HepG2 (cell line): ENCODE measurements around the gene KIFC1. TPM values are rescaled to one million over a fixed set of nuclear protein-coding genes. Genes with fewer than 3 reads are reported as not detected.

Experiments used
- DMTF1 ChIP-seq: sonication (generic); formaldehyde crosslinking; IDR thresholded peaks from 2 replicates; pipeline ENCODE4 v1.4.0; 2020; ENCODE audit warnings: mild to moderate bottlenecking, missing genetic modification reagents
- HOMEZ ChIP-seq: IDR thresholded peaks from 2 replicates; pipeline ENCODE4 v1.6.1; 2016; ENCODE audit warnings: low read depth
- MED1 ChIP-seq: sonication (generic); formaldehyde crosslinking; IDR thresholded peaks from 2 replicates; pipeline ENCODE4 v1.4.0; 2020; ENCODE audit warnings: missing genetic modification reagents
- MEIS1 ChIP-seq: sonication (generic); formaldehyde crosslinking; IDR thresholded peaks from 2 replicates; pipeline ENCODE4 v1.9.0; 2021; ENCODE audit warnings: mild to moderate bottlenecking, missing genetic modification reagents, moderate library complexity, borderline replicate concordance
- MIER2 ChIP-seq: IDR thresholded peaks from 2 replicates; pipeline ENCODE4 v1.6.1; 2016; ENCODE audit warnings: missing biosample characterization, missing genetic modification reagents
- NFRKB ChIP-seq: fragments of 450-650 bp; IDR thresholded peaks from 2 replicates; pipeline ENCODE4 v1.6.1; 2017
- NFYC ChIP-seq: IDR thresholded peaks from 2 replicates; pipeline ENCODE4 v1.6.1; 2016; ENCODE audit warnings: missing genetic modification reagents, missing compliant biosample characterization
- NR2C2 ChIP-seq: sonication (generic); formaldehyde crosslinking; IDR thresholded peaks from 2 replicates; pipeline ENCODE4 v1.4.0; 2020; ENCODE audit warnings: missing genetic modification reagents, mild to moderate bottlenecking, moderate library complexity, borderline replicate concordance
- SMARCE1 ChIP-seq: fragments of 450-650 bp; IDR thresholded peaks from 2 replicates; pipeline ENCODE4 v1.6.1; 2017; ENCODE audit warnings: borderline replicate concordance
- SMC3 ChIP-seq: IDR thresholded peaks from 2 replicates; pipeline ENCODE4 v1.6.1; 2011; ENCODE audit warnings: low read length, improper control_type of control experiment
- SP5 ChIP-seq: IDR thresholded peaks from 2 replicates; pipeline ENCODE4 v1.6.1; 2016; ENCODE audit warnings: low read depth, borderline replicate concordance
- TFAP4 ChIP-seq: sonication (generic); IDR thresholded peaks from 2 replicates; pipeline ENCODE4 v1.6.1; 2016; ENCODE audit warnings: low read depth, borderline replicate concordance
- TRIM22 ChIP-seq: fragments of 450-650 bp; IDR thresholded peaks from 2 replicates; pipeline ENCODE4 v1.6.1; 2017
- ZNF124 ChIP-seq: sonication (generic); formaldehyde crosslinking; IDR thresholded peaks from 2 replicates; pipeline ENCODE4 v1.4.0; 2020; ENCODE audit warnings: missing genetic modification reagents
- ZNF329 ChIP-seq: sonication (generic); formaldehyde crosslinking; IDR thresholded peaks from 2 replicates; pipeline ENCODE4 v1.9.0; 2021; ENCODE audit warnings: low read depth, mild to moderate bottlenecking, missing genetic modification reagents
- ZNF598 ChIP-seq: sonication (generic); formaldehyde crosslinking; IDR thresholded peaks from 2 replicates; pipeline ENCODE4 v1.5.1; 2020; ENCODE audit warnings: mild to moderate bottlenecking, missing genetic modification reagents, borderline replicate concordance
- ZNF740 ChIP-seq: sonication (generic); formaldehyde crosslinking; IDR thresholded peaks from 2 replicates; pipeline ENCODE4 v1.4.0; 2020; ENCODE audit warnings: missing genetic modification reagents
- ZNF841 ChIP-seq: sonication (generic); formaldehyde crosslinking; IDR thresholded peaks from 2 replicates; pipeline ENCODE4 v1.8.1; 2023; ENCODE audit warnings: missing genetic modification reagents, borderline replicate concordance
- polyA plus RNA-seq, 8 experiments: library from polyadenylated mRNA; depleted of rRNA in 3 of 8; stranded (reverse) in 7 of 8; unstranded in 1 of 8; fragments of >200 nt; fragmentation: Illumina TruSeq in 4 of 8; extraction: Trizol in 4 of 8; gene quantifications; 2 replicates each; pipeline versions ENCODE4 v1.2.1 to v1.2.3, GENCODE V29; 2011 to 2016; ENCODE audit warnings: low read depth in 4 of 8, missing spikeins in 1 of 8, mixed read lengths in 1 of 8; ENCODE audit not compliant: insufficient read depth in 1 of 8
- total RNA-seq, 5 experiments: library from RNA; depleted of rRNA; stranded (reverse); fragments of >200 nt; fragmentation: Illumina TruSeq; extraction: Trizol; gene quantifications; 2 replicates each; pipeline ENCODE4 v1.2.3, GENCODE V29; 2016; ENCODE audit warnings: low read depth in 1 of 5
- TF ChIP-seq, protein P1 (sequence below): IDR thresholded peaks from 2 replicates; pipeline ENCODE4 v1.6.1; 2016; ENCODE audit warnings: low read depth, control low read depth
- TF ChIP-seq, protein P2 (sequence below): sonication (generic); formaldehyde crosslinking; IDR thresholded peaks from 2 replicates; pipeline ENCODE4 v1.5.0; 2020; ENCODE audit warnings: mild to moderate bottlenecking, missing genetic modification reagents, borderline replicate concordance

The KIFC1 gene
- total and polyA plus RNA-seq, 2 of the 13 experiments (the other 11 are each of a cell fraction or from before 2014, with no cell fraction given), result 25.0 to 45.5 TPM

DNA sequence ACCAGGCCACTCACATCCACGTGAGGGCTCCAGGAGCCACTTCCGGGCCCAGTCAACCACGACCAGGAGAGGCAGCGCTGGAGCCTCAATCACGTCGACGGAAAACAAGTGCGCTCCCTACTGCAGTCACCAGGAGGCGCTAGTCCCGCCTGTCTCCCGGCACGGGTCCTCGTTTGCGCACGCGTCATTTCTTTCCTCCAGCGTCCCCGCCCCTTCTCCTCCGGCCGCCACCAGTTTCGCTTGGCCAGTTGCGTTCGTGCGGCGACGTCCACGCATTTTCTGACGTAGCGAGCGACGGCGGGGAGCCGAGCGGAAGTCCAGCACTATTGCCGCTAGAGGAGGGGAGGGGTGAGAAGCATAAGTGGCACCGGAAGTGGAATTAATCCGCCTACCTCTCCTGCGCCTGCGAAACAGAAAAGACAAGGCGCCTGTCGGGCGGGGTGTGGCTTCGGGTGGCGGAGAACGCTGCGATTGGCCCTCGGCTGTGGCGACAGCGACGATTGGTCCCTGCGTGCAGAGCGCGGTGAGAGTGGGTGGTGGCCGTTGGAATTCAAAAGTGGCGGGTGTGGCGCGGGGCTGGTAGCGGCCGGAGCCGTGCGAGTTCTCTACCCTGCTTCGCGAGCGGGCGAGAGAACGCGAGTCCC lies at the start of gene KIFC1 (continued):
- no peak for TF ChIP-seq DMTF1
- TF ChIP-seq SP5 (CRISPR knock-in tag), result peak; percentile 61; the same call in 1 of the 2 replicates
- no peak; the same call in none of the 2 replicates for TF ChIP-seq MIER2
- peak; percentile 93 for TF ChIP-seq NFYC
- TF ChIP-seq SMARCE1, result no peak
- TF ChIP-seq MEIS1 (CRISPR knock-in tag), result peak; percentile 85; the same call in 1 of the 2 replicates
- no peak for TF ChIP-seq NFRKB
- TF ChIP-seq ZNF841 (CRISPR knock-in tag), result no peak; the same call in 1 of the 2 replicates
- peak; percentile 82; the same call in 1 of the 2 replicates for TF ChIP-seq ZNF598 (CRISPR knock-in tag)
- peak; percentile 70 for TF ChIP-seq SMC3
- TF ChIP-seq ZNF329 (CRISPR knock-in tag), result peak; percentile 78
- peak; percentile 36; the same call in 1 of the 2 replicates for TF ChIP-seq TRIM22
- TF ChIP-seq, protein P1, sequence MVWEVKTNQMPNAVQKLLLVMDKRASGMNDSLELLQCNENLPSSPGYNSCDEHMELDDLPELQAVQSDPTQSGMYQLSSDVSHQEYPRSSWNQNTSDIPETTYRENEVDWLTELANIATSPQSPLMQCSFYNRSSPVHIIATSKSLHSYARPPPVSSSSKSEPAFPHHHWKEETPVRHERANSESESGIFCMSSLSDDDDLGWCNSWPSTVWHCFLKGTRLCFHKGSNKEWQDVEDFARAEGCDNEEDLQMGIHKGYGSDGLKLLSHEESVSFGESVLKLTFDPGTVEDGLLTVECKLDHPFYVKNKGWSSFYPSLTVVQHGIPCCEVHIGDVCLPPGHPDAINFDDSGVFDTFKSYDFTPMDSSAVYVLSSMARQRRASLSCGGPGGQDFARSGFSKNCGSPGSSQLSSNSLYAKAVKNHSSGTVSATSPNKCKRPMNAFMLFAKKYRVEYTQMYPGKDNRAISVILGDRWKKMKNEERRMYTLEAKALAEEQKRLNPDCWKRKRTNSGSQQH (CRISPR knock-in tag), result peak; percentile 79
- peak; percentile 55; the same call in 1 of the 2 replicates for TF ChIP-seq TFAP4
- peak; percentile 72 for TF ChIP-seq MED1 (CRISPR knock-in tag)
- TF ChIP-seq ZNF740 (CRISPR knock-in tag), result peak; percentile 16; the same call in 1 of the 2 replicates
- peak; percentile 91 for TF ChIP-seq NR2C2 (CRISPR knock-in tag)
- peak; percentile 76 for TF ChIP-seq HOMEZ (CRISPR knock-in tag)
- TF ChIP-seq, protein P2, sequence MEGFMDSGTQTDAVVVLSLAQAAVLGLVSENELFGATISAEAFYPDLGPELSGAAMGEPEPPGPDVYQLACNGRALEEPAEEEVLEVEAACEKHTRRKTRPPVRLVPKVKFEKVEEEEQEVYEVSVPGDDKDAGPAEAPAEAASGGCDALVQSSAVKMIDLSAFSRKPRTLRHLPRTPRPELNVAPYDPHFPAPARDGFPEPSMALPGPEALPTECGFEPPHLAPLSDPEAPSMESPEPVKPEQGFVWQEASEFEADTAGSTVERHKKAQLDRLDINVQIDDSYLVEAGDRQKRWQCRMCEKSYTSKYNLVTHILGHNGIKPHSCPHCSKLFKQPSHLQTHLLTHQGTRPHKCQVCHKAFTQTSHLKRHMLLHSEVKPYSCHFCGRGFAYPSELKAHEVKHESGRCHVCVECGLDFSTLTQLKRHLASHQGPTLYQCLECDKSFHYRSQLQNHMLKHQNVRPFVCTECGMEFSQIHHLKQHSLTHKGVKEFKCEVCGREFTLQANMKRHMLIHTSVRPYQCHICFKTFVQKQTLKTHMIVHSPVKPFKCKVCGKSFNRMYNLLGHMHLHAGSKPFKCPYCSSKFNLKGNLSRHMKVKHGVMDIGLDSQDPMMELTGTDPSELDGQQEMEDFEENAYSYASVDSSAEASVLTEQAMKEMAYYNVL, result 0 out of 2 replicates have a peak, but pooled peaks have one; percentile 29
- TF ChIP-seq ZNF124 (CRISPR knock-in tag), result peak; percentile 97
